NCI-H82 (cell line): ENCODE results near the gene GTF3C1.
A peak's percentile ranks its signal among the peaks of the same experiment; 100 is the strongest.

Source experiments
- DNase-seq: peaks from one replicate; lab custom pipeline; 2025; lab: John Stamatoyannopoulos, UW

The GTF3C1 gene

GRCh38 chr16:27427538-27427937 is 122.2 kb downstream of the GTF3C1 start:
- DNase-seq = no peak

- peak; percentile 22 for DNase-seq
These were observed 123.0 kb downstream of the GTF3C1 start for GRCh38 chr16:27426423-27427408.

- no peak for DNase-seq
These were observed 123.8 kb downstream of the GTF3C1 start for GRCh38 chr16:27425961-27426360.

- no peak for DNase-seq
These were observed 124.8 kb downstream of the GTF3C1 start for GRCh38 chr16:27424772-27425498.

- DNase-seq = no peak
These were observed 127.6 kb downstream of the GTF3C1 start for GRCh38 chr16:27421961-27422740.

- DNase-seq = no peak
These were observed 132.6 kb downstream of the GTF3C1 start for GRCh38 chr16:27417047-27417671.

GRCh38 chr16:27414788-27415431 is 134.8 kb downstream of the GTF3C1 start:
- peak; percentile 7 for DNase-seq

GRCh38 chr16:27413956-27414355 is 135.8 kb downstream of the GTF3C1 start:
- no peak for DNase-seq

- DNase-seq = no peak
These were observed 139.0 kb downstream of the GTF3C1 start for GRCh38 chr16:27410761-27411160.
